Testis (tissue), 2 donors: ENCODE results near the gene SLC49A3.

Experiments
- POLR2A ChIP-seq: fragments of 450-650 bp; IDR thresholded peaks from one replicate; pipeline ENCODE4 v1.6.1; 2017; ENCODE audit warnings: antibody characterized with exemption, mild to moderate bottlenecking, moderate library complexity
- TF ChIP-seq, protein P1 (sequence below), 3 experiments: fragments of 450-650 bp in 2 of 3; fragments of 200-600 bp in 1 of 3; sonication (generic) in 1 of 3; IDR thresholded peaks; one replicate each; pipeline ENCODE4 v1.5.1; 2016 to 2019; ENCODE audit warnings: antibody characterized with exemption in 3 of 3, mild to moderate bottlenecking in 2 of 3, moderate library complexity in 1 of 3

DNA sequence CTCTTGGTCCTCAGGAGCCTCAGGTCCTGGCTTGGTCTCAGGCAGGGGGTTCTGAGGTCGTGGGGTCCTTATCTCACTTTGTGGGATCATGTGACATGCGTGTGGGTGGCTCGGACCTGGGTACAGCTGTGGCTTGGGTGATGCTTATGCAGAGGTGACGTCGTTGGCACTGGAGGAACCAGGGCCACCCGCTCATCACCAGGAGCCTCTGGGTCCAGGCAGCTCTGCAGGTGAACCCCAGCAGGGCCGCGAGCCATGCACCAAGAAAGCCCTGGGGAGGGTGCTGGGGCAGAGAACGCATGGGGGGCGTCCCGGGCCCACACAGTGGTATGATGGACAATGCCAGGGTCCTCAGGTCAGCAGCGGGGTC is 23.6 kb downstream of the SLC49A3 start:
- TF ChIP-seq, protein P1, sequence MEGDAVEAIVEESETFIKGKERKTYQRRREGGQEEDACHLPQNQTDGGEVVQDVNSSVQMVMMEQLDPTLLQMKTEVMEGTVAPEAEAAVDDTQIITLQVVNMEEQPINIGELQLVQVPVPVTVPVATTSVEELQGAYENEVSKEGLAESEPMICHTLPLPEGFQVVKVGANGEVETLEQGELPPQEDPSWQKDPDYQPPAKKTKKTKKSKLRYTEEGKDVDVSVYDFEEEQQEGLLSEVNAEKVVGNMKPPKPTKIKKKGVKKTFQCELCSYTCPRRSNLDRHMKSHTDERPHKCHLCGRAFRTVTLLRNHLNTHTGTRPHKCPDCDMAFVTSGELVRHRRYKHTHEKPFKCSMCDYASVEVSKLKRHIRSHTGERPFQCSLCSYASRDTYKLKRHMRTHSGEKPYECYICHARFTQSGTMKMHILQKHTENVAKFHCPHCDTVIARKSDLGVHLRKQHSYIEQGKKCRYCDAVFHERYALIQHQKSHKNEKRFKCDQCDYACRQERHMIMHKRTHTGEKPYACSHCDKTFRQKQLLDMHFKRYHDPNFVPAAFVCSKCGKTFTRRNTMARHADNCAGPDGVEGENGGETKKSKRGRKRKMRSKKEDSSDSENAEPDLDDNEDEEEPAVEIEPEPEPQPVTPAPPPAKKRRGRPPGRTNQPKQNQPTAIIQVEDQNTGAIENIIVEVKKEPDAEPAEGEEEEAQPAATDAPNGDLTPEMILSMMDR (IDR thresholded peaks at IDR 0.05): no peak
- no peak for TF ChIP-seq POLR2A
